ENCODE results near the gene SPEF2.

Gene SPEF2

GRCh38 chr5:35626553-35626952, 8.9 kb downstream of the SPEF2 start:
- TF ChIP-seq, protein P1, sequence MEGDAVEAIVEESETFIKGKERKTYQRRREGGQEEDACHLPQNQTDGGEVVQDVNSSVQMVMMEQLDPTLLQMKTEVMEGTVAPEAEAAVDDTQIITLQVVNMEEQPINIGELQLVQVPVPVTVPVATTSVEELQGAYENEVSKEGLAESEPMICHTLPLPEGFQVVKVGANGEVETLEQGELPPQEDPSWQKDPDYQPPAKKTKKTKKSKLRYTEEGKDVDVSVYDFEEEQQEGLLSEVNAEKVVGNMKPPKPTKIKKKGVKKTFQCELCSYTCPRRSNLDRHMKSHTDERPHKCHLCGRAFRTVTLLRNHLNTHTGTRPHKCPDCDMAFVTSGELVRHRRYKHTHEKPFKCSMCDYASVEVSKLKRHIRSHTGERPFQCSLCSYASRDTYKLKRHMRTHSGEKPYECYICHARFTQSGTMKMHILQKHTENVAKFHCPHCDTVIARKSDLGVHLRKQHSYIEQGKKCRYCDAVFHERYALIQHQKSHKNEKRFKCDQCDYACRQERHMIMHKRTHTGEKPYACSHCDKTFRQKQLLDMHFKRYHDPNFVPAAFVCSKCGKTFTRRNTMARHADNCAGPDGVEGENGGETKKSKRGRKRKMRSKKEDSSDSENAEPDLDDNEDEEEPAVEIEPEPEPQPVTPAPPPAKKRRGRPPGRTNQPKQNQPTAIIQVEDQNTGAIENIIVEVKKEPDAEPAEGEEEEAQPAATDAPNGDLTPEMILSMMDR (IDR thresholded peaks at IDR 0.05; ENCODE audit: extremely low read depth, missing control alignments) = no peak
- DNase-seq (ENCODE audit: low spot score) = no peak

DNA sequence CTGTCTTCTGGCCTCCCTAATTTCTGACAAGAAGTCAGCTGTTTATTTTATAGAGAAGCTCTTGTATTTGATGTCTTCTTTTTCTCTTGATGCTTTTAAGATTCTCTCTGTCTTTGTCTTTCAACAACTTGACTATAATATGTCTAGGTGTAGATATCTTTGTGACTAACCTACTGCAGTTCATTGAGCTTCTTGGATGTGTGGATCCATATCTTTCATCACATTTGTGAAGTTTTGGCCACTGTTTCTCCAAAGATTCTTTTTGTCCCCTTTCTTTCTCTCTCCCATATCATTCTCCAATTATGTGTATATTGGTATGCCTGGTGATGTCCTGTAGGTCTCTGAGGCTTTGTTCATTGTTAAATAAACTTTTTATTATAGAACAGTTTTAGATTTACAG, 16.7 kb downstream of the SPEF2 start:
- TF ChIP-seq, protein P1 (IDR thresholded peaks at IDR 0.05; ENCODE audit: extremely low read depth, missing control alignments) = no peak
- no peak for DNase-seq (ENCODE audit: low spot score)

- no peak for DNase-seq (ENCODE audit: low spot score)
- TF ChIP-seq, protein P1 (IDR thresholded peaks at IDR 0.05; ENCODE audit: extremely low read depth, missing control alignments) = no peak
These were observed 23.0 kb downstream of the SPEF2 start for GRCh38 chr5:35640623-35641022.

- no peak for DNase-seq (ENCODE audit: low spot score)
- TF ChIP-seq, protein P1 (IDR thresholded peaks at IDR 0.05; ENCODE audit: extremely low read depth, missing control alignments) = no peak
These were observed 26.9 kb downstream of the SPEF2 start for GRCh38 chr5:35644543-35644942.

GRCh38 chr5:35647128-35647527, 29.5 kb downstream of the SPEF2 start:
- no peak for DNase-seq (ENCODE audit: low spot score)
- TF ChIP-seq, protein P1 (IDR thresholded peaks at IDR 0.05; ENCODE audit: extremely low read depth, missing control alignments) = no peak

GRCh38 chr5:35647712-35648111, 30.0 kb downstream of the SPEF2 start:
- no peak for DNase-seq (ENCODE audit: low spot score)
- TF ChIP-seq, protein P1 (IDR thresholded peaks at IDR 0.05; ENCODE audit: extremely low read depth, missing control alignments) = no peak

- peak; percentile 32 for DNase-seq (ENCODE audit: low spot score)
- TF ChIP-seq, protein P1 (IDR thresholded peaks at IDR 0.05; ENCODE audit: extremely low read depth, missing control alignments) = peak; percentile 23
These were observed 33.5 kb downstream of the SPEF2 start for GRCh38 chr5:35651002-35651756.

Measured in GM20000 (cell line).